Measurements from ENCODE around the gene PLAC9.

DNA sequence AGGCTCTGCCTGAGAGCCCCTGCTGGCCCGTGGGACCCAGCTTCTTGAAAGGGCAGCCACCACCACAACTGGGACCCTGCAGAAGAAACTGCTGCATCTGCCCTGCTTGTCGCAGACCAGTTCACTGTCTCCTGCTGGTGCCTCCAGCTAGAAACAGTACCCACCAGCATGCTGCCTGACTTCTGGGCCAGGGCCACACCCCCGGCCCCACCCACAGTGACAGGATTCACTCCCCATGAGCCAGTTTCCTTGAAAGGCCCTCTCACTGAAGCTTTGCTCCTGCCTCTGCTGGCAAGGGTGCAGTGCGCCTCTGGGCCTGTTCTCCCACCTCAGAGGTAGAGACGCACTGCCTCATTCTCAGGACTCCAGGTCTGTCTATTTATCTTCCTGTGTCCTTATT lies 40.4 kb downstream of the PLAC9 start:
- TF ChIP-seq, protein P1, sequence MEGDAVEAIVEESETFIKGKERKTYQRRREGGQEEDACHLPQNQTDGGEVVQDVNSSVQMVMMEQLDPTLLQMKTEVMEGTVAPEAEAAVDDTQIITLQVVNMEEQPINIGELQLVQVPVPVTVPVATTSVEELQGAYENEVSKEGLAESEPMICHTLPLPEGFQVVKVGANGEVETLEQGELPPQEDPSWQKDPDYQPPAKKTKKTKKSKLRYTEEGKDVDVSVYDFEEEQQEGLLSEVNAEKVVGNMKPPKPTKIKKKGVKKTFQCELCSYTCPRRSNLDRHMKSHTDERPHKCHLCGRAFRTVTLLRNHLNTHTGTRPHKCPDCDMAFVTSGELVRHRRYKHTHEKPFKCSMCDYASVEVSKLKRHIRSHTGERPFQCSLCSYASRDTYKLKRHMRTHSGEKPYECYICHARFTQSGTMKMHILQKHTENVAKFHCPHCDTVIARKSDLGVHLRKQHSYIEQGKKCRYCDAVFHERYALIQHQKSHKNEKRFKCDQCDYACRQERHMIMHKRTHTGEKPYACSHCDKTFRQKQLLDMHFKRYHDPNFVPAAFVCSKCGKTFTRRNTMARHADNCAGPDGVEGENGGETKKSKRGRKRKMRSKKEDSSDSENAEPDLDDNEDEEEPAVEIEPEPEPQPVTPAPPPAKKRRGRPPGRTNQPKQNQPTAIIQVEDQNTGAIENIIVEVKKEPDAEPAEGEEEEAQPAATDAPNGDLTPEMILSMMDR (conservative IDR thresholded peaks at IDR 0.05 in 1 of 2, IDR thresholded peaks at IDR 0.05 in 1 of 2; ENCODE audit: low read depth in 1 of 2, low read length in 2 of 2) = no peak
- no peak for TF ChIP-seq EZH2 (IDR thresholded peaks at IDR 0.05; ENCODE audit: low read length, missing control alignments)
